ENCODE measurements around the gene KCNK3.

The KCNK3 gene

DNA sequence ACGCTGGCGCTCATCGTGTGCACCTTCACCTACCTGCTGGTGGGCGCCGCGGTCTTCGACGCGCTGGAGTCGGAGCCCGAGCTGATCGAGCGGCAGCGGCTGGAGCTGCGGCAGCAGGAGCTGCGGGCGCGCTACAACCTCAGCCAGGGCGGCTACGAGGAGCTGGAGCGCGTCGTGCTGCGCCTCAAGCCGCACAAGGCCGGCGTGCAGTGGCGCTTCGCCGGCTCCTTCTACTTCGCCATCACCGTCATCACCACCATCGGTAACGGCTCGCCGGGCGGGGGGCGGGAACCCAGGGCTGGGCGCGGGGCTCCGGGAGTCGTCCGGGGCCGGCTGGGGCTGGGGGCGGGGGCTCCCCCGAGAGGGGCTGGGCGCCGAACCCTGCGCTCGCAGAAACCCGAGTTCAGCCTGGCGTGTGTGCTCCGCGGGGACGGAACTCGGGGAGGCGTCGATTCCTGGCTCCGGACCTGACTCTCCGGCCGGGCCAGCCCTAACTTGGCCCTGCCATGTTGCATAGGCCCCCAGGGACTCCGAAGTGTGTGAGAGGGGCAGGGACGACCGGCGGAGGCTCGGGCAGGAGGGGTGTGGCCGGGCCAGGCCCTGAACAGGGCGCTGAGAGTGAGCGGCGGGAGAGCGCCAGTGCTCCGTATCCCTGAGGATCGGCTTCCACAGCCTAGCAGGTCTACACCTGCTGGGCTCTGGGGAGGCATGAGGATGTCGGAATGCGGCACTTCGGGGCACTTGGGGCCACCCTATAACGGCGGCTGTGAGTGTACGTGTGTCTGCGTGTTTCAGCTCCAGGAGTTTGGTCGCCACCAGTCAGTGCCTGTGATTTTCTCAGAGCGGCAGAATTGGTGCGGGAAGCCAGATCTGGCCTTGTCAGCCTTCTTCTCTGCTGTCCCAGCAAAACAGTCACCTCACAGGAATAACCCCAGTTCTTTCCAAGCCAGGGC, 651 bp downstream of the KCNK3 start:
- DNase-seq: no peak

DNA sequence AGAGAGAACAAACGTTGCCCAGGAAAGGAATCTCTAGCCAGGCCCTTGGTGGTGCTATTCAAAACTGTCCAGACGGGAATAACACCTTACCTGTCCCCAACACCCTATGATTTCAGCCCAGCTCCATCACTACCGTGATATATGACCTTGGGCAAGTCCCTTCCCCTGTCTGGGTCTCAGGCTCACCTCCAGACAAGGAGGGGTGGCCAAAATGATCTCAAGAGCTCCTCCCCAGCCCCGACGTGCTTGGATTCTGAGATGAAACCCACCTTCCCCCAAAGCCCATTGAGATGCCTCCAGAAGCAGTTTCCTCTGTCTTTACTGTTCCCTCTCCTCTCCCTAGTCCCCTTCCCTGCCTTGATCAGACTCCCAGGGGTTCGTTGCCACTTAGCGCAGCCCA, 1.5 kb downstream of the KCNK3 start:
- DNase-seq: no peak

GRCh38 chr2:26696351-26696816, 3.9 kb downstream of the KCNK3 start:
- DNase-seq: peak; percentile 64

- DNase-seq: no peak
Measured at GRCh38 chr2:26697425-26697824, 4.9 kb downstream of the KCNK3 start.

- no peak for DNase-seq
Measured at GRCh38 chr2:26699295-26699694, 6.8 kb downstream of the KCNK3 start.

DNA sequence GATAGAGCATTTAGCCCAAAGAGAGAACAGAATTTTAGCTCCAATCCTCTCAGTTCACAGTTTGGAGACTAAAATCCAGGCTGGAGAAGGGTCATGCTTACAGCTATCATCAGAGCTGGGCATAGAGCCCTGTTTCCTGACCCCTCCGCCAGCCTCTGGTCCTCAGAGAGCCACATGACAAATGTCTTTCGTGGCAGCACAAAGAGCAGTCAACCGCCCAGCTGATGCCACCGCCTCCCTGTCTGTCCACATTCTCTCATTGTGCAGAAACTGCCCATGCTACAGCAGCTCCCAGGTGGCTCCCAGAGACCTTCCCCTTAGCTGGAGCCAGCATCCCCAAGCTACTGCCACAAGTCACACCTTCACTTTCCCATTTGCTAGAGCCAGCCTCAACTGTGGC, 7.6 kb downstream of the KCNK3 start:
- no peak for DNase-seq

GRCh38 chr2:26701596-26701995, 9.1 kb downstream of the KCNK3 start:
- no peak for DNase-seq

- DNase-seq: no peak
Measured at GRCh38 chr2:26702025-26702424, 9.5 kb downstream of the KCNK3 start.

DNA sequence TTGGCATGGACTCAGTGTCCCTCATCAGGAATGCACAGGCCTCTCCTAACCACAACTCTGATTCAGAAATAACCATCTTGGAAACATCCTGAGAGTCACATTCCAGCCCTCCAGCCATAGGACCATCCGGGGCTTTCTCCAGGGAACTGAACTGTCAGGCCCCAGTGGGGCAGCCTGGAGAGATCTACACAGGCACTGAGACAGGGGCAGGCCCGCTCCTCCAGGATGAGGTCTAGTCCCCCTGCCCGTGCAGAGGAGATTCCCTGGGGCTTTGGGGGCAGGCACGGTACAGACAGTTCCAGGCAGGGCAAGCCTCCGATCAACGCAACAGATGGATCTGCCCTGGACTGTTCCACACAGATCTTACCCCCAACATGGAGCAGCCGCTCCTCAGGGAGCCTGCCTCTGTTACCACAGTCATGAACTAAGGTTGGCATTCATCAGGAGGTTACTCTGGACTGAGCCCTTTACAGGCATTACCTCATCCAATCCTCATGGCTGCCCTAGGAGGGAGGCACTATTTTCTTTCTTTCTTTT, 12.0 kb downstream of the KCNK3 start:
- peak; percentile 66 for DNase-seq

- no peak for DNase-seq
Measured at GRCh38 chr2:26705126-26705525, 12.6 kb downstream of the KCNK3 start.

GRCh38 chr2:26706093-26706492, 13.6 kb downstream of the KCNK3 start:
- no peak for DNase-seq

DNA sequence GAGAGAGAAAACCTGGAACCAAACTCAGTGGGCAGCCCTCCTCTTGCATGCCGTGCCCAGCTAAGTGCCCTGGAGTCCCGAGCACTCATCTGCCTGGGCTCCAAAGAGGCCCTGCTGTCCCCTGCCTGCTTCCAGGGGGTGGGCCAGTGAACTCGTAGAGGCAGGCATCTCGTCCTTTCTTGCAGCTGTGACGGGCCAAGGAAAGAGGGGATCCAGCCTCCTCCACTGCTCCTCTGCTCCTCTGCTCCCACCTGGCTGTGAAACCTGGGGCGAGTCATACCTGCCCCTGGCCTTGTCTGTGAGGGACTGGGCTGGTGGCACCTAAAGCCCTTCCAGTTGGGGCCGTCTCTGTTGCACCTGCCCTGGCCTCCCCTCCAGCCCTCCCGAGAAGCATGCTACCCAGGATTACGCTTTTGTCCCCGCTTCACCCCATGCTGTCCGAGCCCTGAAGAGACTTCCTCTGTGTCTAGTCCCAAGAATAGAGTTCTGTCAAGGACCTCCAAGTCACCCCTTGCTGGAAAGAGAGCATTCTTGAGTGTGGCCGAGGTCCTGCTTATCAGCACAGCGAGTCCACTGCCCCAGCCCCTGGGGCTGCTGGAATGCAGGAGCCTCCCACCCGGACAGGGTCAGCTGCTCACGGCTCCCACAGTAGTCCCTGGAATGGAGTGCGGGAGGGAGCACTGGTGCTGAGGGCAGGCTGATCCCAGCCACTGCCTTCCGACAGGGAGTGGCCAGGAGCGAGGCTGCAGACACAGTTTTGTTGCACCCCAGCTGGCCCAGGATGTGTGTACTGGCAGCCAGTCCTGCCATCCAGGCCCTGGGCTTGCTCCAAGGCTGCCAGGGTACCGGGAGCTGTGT, 14.3 kb downstream of the KCNK3 start:
- DNase-seq: no peak

DNA sequence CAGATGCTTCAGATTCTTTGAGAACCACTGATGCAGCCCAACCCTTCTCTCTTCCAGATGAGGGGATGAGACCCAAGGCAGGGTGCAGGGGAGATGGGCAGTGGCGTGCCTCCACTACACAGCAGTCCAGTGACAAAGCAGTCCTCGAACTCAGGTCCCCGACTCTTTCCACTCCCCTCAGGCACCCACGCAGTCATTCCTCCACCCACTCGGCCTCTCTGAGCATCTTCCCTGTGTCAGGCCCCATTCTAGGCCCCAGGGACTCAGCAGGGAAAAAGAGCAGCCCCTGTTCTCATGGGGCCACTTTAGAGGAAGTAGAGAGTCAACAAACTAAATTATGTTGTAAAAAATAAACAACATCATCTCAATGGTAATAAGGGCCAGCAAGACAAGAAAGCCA, 15.2 kb downstream of the KCNK3 start:
- no peak for DNase-seq

DNA sequence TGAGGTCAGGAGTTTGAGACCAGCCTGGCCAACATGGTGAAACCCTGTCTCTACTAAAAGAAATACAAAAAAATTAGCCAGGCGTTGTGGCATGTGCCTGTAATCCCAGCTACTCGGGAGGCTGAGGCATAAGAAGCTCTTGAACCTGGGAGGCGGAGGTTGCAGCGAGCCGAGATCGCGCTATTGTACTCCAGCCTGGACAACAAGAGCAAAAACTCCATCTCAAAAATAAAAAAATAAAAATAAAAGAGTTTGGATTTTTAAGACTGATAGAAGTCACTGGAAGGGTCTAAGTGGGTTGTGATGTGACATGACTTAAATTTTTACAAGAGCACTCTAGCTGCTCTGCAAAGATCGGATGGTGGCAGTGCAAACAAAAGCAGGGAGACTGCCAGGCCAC, 15.9 kb downstream of the KCNK3 start:
- DNase-seq: no peak

DNA sequence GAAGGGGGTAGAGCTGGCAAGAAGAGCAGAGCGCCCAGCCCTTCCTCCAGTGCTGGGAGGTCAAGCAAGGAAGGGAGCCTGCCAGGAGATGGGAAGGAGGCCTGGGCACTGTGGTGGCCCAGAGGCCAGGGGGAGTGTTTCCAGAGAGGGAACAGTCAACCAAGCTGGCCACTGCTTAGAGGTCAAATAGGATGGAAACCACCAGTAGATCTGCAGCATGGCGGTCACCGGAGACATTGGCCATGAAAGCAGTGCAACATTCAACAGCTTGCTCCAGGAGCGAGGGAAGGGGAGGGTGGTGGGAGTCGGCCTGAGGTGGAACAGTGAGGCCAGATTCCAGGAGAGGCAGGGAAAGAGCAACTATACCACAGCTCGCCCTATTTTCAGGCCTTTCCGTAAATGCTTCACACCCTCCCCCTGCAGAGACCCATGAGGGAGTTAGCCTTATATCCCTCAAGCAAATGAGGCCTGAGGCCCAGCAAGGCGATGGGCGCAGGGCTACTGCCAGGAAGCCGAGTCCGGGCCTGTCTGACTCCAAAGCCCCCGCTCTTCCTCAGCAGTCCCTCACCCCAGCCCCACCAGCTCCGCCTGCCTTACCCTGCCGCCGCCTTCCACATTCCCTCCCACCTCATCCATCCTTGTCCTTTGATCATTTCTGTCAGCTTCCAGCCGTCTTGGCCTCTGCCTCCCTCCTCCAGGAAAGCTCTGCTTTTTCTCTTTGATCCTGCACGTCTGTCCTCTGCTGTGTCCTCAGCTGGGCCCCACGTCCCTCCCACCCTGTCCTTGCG, 17.0 kb downstream of the KCNK3 start:
- DNase-seq: no peak

DNA sequence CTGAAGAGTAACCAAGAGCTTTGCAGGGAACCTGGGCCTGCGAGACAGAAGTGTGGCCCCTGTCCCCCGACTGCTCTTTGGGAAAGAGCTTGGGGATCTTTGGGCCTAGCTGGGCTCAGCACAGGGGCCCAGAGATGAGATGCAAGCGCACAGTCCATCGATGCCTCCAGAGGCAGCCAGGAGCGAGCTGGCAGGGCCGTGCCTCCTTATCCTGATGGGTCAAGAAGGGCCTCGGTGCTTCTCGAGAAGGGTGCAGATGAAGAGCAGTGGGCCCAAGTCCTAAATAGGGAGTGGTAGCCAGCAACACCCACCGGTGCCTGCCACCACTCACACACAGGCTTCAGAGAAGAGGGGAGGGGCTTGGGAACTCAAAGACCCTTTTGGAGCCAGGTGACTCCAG, 17.6 kb downstream of the KCNK3 start:
- no peak for DNase-seq

- no peak for DNase-seq
Measured at GRCh38 chr2:26710743-26711456, 18.4 kb downstream of the KCNK3 start.

DNA sequence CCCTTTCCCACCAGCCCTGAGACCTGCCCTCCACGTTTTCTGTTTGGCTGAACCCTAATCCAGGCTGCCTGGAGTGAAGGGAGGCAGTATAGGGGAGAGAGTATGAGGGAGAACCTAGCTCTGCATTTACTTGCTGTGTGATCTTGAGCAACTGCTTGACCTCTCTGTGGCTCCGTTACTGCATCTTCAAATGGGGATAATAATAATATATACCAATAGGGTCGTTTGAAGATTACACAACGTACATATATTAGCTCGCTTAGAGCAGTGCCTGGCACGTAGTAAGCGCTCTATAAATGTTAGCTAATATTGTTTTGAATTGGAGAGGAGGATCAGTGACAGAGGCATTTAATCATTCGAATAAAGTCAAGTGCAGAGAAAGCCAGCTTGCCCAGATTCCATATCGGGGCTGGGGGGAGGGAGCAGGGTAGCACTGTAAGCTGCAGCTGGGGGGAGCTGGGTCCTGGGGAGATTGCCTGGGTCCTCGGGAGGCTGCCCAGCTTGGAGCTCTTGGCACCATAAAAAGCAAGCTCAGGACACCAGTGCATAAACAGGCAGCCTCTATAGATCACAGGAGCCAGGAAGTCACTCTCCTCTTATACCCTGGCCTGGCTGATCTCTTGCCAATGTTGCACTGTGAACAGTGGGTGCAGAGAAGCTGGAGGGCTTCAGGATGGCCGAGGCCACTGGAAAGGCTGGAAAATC, 19.1 kb downstream of the KCNK3 start:
- DNase-seq: no peak

DNA sequence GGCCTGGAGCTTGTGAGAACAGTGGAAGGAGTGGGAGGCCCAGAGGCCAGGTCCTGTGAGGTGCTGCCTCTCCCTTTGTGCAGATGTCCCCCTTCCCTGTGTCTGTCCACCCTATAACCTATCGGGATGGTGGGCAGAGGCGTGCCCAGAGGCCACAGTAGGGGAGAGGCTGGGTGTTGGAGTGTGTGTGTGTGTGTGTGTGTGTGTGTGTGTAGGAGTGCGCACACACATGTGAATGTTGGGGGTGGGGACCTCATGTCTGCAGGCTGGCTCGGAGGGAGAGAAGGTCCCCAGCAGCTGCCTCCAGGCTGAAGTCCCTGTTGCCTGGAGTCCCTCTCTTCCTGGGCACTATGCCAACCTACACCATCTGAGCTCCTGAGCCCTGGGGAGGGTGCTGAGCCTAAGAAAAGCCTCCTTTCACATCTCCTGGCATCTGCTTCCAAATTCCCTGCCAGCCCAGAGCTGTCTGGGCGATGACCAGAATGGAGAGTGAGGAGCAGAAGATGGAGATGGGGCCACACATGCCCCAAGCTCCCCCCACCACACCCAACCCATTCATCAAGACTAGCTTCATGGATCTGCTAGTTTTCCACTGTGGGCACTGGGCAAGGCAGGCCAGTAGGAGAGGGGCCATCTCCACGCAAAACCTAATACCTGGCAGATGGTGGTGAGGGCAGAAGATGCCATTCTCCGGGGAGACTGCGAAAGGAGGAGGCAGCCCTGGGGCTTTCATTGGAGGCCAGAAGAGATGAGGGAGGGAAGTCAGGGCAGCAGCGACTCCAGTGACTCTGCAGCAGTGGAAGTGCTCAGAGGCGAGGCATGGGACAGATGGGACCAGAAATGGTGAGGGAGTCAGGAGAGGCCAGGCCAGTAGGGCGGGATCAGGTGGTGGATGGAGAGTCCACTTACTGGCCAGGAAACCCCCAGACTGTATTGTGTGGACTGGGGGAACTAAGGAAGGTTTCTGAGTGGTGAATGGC, 20.3 kb downstream of the KCNK3 start:
- DNase-seq: no peak

Data from amniotic stem cell (primary cell).